Liver (tissue), 9 donors: Measurements from ENCODE around the gene FRMD4B. TPM values are rescaled to one million over a fixed set of nuclear protein-coding genes. Genes with fewer than 3 reads are reported as not detected.

Source experiments
- DNase-seq: peaks from one replicate; pipeline ENCODE4 v3.0.0-alpha.2; 2017; ENCODE audit warnings: low spot score
- H3K27ac ChIP-seq, 2 donors: one replicate each; pipeline ENCODE4 v1.7.0; 2013; ENCODE audit warnings: inconsistent platforms in 2 of 2, low read length in 2 of 2, control low read depth in 1 of 2, low read depth in 1 of 2, mild to moderate bottlenecking in 1 of 2
- H3K27me3 ChIP-seq, 4 donors: one replicate each; pipeline versions ENCODE4 v1.6.1 to v1.7.0; 2013; ENCODE audit warnings: low read length in 3 of 4, inconsistent platforms in 1 of 4, mild to moderate bottlenecking in 1 of 4, moderate library complexity in 1 of 4; ENCODE audit not compliant: control insufficient read depth in 4 of 4, insufficient read depth in 4 of 4
- H3K36me3 ChIP-seq, 4 donors: one replicate each; pipeline versions ENCODE4 v1.6.1 to v1.7.0; 2013; ENCODE audit warnings: low read length in 3 of 4, mild to moderate bottlenecking in 3 of 4, low read depth in 1 of 4, moderate library complexity in 1 of 4; ENCODE audit not compliant: control insufficient read depth in 4 of 4, insufficient read depth in 3 of 4
- H3K4me1 ChIP-seq, 4 donors: one replicate each; pipeline versions ENCODE4 v1.6.1 to v1.7.0; 2013; ENCODE audit warnings: low read length in 3 of 4, mild to moderate bottlenecking in 3 of 4, moderate library complexity in 1 of 4; ENCODE audit not compliant: control insufficient read depth in 4 of 4, insufficient read depth in 4 of 4
- H3K4me3 ChIP-seq, 3 donors: one replicate each; pipeline versions ENCODE4 v1.6.1 to v1.7.0; 2013; ENCODE audit warnings: low read length in 3 of 3, control low read depth in 1 of 3, low read depth in 1 of 3, mild to moderate bottlenecking in 1 of 3
- H3K9ac ChIP-seq, 2 donors: one replicate each; pipeline ENCODE4 v1.7.0; 2013; ENCODE audit warnings: low read length in 2 of 2, mild to moderate bottlenecking in 2 of 2, moderate library complexity in 2 of 2, control low read depth in 1 of 2, low read depth in 1 of 2
- H3K9me3 ChIP-seq, 4 donors: one replicate each; pipeline versions ENCODE4 v1.6.1 to v1.7.0; 2013; ENCODE audit warnings: low read length in 3 of 4; ENCODE audit not compliant: control insufficient read depth in 4 of 4
- EGR1 ChIP-seq, 2 donors: IDR thresholded peaks; 2 replicates each; pipeline ENCODE4 v1.6.1; 2016 to 2018; ENCODE audit warnings: antibody characterized with exemption in 2 of 2, low read depth in 2 of 2
- FOXA1 ChIP-seq: IDR thresholded peaks from 2 replicates; pipeline ENCODE4 v1.6.1; 2016; ENCODE audit warnings: antibody characterized with exemption
- FOXA2 ChIP-seq: IDR thresholded peaks from 2 replicates; pipeline ENCODE4 v1.6.1; 2016; ENCODE audit warnings: antibody characterized with exemption
- GABPA ChIP-seq, 2 donors: IDR thresholded peaks in 1 of 2; conservative IDR thresholded peaks in 1 of 2; 2 replicates each; pipeline ENCODE4 v1.6.1; 2016; ENCODE audit warnings: antibody characterized with exemption in 2 of 2, mild to moderate bottlenecking in 1 of 2, moderate library complexity in 1 of 2
- HNF4A ChIP-seq, 2 donors: conservative IDR thresholded peaks; 2 replicates each; pipeline ENCODE4 v1.6.1; 2016; ENCODE audit warnings: antibody characterized with exemption in 2 of 2, mild to moderate bottlenecking in 2 of 2
- JUND ChIP-seq, 2 donors: IDR thresholded peaks; 2 replicates each; pipeline ENCODE4 v1.6.1; 2016; ENCODE audit warnings: antibody characterized with exemption in 2 of 2
- NR2F2 ChIP-seq: IDR thresholded peaks from 2 replicates; pipeline ENCODE4 v1.6.1; 2016; ENCODE audit warnings: antibody characterized with exemption
- RAD21 ChIP-seq, 2 donors: IDR thresholded peaks; 2 replicates each; pipeline ENCODE4 v1.6.1; 2016; ENCODE audit warnings: antibody characterized with exemption in 2 of 2, mild to moderate bottlenecking in 2 of 2
- RXRA ChIP-seq, 2 donors: IDR thresholded peaks; 2 replicates each; pipeline ENCODE4 v1.6.1; 2017 to 2018; ENCODE audit warnings: antibody characterized with exemption in 2 of 2, mild to moderate bottlenecking in 1 of 2
- SP1 ChIP-seq: IDR thresholded peaks from 2 replicates; pipeline ENCODE4 v1.6.1; 2018; ENCODE audit warnings: antibody characterized with exemption, mild to moderate bottlenecking
- TAF1 ChIP-seq: conservative IDR thresholded peaks from 2 replicates; pipeline ENCODE4 v1.6.1; 2016; ENCODE audit warnings: antibody characterized with exemption, mild to moderate bottlenecking
- YY1 ChIP-seq: IDR thresholded peaks from 2 replicates; pipeline ENCODE4 v1.6.1; 2016; ENCODE audit warnings: antibody characterized with exemption, mild to moderate bottlenecking
- WGBS: extraction: QIAGEN DNeasy Blood & Tissue Kit; methylation state at CpG from one replicate; pipeline ENCODE4 v1.1.7; 2013; 5-methylcytosine and 5-hydroxymethylcytosine counted together
- polyA plus RNA-seq, 2 donors: library from polyadenylated mRNA; stranded (reverse) in 1 of 2; unstranded in 1 of 2; fragments of 200-250 nt in 1 of 2; fragments of >200 nt in 1 of 2; fragmentation: Nextera tagmentation in 1 of 2; extraction: Ambion mirVana in 1 of 2; gene quantifications; one replicate each; pipeline versions ENCODE4 v1.2.1 to v1.2.3, GENCODE V29; 2013 to 2015
- total RNA-seq, 2 donors: library from RNA; depleted of rRNA; stranded (reverse); fragments of >200 nt; gene quantifications; one replicate each; pipeline ENCODE4 v1.2.3, GENCODE V29; 2014
- TF ChIP-seq, protein P1 (sequence below): IDR thresholded peaks from 2 replicates; pipeline ENCODE4 v1.6.1; 2016; ENCODE audit warnings: antibody characterized with exemption, mild to moderate bottlenecking
- TF ChIP-seq, protein P2 (sequence below): fragments of 150-350 bp; IDR thresholded peaks from 2 replicates; pipeline ENCODE4 v1.5.1; 2017; ENCODE audit warnings: improper control_type of control experiment, low read depth, low read length; ENCODE audit not compliant: missing input control
- TF ChIP-seq, protein P3 (sequence below): IDR thresholded peaks from 2 replicates; pipeline ENCODE4 v1.6.1; 2016; ENCODE audit warnings: antibody characterized with exemption
- TF ChIP-seq, protein P4 (sequence below): IDR thresholded peaks from 2 replicates; pipeline ENCODE4 v1.6.1; 2016; ENCODE audit warnings: antibody characterized with exemption
- donor health status: healthy.
- donor health status: healthy.
- donor health status: healthy.
- donor health status: healthy.
- donor health status: healthy.

The FRMD4B gene
- total and polyA plus RNA-seq, 4 donors: 7.3 to 22.6 (median 15.0) TPM

DNA sequence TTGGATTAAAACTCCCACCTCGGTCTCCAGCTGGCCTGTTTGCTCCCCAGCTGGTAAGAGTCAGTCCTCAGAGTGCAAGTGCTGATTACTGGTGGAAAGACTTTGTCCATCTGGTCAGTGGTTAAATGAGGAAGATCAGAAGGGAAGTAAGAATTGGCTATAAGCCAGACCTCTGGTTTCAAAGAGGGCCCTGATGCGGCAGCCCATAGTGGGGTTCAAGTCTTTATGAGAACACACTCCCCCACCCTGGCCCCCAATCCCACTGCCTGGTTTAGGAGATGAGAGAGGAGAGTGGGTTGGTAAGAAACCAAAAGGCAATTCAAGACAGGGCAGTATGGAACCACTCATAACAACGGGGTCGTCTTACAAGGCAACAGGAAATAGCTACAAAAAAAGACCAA lies 65.0 kb downstream of the FRMD4B start:
- H3K9ac ChIP-seq: peak overlapping the region in 1 of 2 donors; percentile 22
- H3K4me1 ChIP-seq: peaks cover 0 to 2% (median 0%) of the 10 kb centered on the region in 4 donors
- H3K27ac ChIP-seq: peak overlapping the region; percentile 35 to 58
- no peaks in the 10 kb centered on the region for H3K36me3 ChIP-seq
- H3K9me3 ChIP-seq: no peaks in the 10 kb centered on the region
- no peak for DNase-seq
- TF ChIP-seq RXRA (IDR thresholded peaks at IDR 0.05) (no peak), SP1 (no peak), EGR1 (IDR thresholded peaks at IDR 0.05; ENCODE audit: low read depth in 2 of 2) (no peak)
- TF ChIP-seq, protein P1, sequence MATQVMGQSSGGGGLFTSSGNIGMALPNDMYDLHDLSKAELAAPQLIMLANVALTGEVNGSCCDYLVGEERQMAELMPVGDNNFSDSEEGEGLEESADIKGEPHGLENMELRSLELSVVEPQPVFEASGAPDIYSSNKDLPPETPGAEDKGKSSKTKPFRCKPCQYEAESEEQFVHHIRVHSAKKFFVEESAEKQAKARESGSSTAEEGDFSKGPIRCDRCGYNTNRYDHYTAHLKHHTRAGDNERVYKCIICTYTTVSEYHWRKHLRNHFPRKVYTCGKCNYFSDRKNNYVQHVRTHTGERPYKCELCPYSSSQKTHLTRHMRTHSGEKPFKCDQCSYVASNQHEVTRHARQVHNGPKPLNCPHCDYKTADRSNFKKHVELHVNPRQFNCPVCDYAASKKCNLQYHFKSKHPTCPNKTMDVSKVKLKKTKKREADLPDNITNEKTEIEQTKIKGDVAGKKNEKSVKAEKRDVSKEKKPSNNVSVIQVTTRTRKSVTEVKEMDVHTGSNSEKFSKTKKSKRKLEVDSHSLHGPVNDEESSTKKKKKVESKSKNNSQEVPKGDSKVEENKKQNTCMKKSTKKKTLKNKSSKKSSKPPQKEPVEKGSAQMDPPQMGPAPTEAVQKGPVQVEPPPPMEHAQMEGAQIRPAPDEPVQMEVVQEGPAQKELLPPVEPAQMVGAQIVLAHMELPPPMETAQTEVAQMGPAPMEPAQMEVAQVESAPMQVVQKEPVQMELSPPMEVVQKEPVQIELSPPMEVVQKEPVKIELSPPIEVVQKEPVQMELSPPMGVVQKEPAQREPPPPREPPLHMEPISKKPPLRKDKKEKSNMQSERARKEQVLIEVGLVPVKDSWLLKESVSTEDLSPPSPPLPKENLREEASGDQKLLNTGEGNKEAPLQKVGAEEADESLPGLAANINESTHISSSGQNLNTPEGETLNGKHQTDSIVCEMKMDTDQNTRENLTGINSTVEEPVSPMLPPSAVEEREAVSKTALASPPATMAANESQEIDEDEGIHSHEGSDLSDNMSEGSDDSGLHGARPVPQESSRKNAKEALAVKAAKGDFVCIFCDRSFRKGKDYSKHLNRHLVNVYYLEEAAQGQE: peak; percentile 70
- no peak overlapping the region for H3K4me3 ChIP-seq
- H3K27me3 ChIP-seq: no peaks in the 10 kb centered on the region
- WGBS: 67% methylated on average over 4 of the region's 4 CpGs

DNA sequence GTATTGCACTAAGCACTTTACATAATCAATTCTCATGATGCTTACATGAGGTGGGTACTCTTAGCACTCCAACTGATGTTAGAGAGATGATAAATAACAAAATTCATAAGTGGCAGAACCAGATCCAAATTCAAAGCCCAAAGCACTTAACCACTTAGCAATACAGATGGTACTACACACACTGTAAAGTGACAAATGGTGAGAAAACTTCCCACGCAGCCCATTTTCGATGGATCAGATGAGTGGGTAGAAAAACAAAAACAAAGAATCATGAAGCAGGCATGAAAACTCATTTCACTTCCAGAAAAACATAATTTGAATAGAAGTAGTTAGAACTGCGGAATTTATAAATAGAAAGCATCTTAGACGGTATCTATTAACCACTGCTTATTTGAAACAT lies 66.2 kb downstream of the FRMD4B start:
- Histone ChIP-seq H3K9ac (no peak overlapping the region), H3K9me3 (no peaks in the 10 kb centered on the region)

DNA sequence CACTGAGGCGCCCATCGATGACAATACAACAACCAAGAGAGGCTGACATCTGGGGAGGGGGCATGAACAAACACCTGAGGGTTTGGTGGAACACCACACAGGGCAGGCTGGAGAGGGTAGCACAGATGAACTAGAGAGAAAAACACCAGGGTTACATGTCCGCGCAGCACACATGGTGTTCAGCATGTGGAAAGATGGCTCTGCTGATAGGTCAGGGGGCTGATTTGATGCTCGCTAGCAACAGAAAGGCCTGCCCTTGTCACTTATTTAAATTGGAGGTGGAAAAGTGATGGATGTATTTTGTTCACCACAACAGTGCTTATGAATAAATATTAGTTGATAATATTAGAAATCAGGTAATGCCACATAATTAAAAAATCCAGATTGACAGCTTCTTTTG lies 67.5 kb downstream of the FRMD4B start:
- no peak overlapping the region for H3K4me3 ChIP-seq

More for the DNA sequence above, 66.2 kb downstream of the FRMD4B start:
- Histone ChIP-seq H3K4me3 (no peak overlapping the region), H3K27me3 (no peaks in the 10 kb centered on the region), H3K4me1 (peaks cover 0 to 2% (median 0%) of the 10 kb centered on the region in 4 donors), H3K27ac (no peak overlapping the region), H3K36me3 (no peaks in the 10 kb centered on the region)
- no peak for DNase-seq
- WGBS: 86% methylated on average over 4 of the region's 4 CpGs
- TF ChIP-seq HNF4A (conservative IDR thresholded peaks at IDR 0.05) (no peak), YY1 (no peak), EGR1 (IDR thresholded peaks at IDR 0.05; ENCODE audit: low read depth in 2 of 2) (no peak)

More for the DNA sequence above, 67.5 kb downstream of the FRMD4B start:
- no peak for TF ChIP-seq EGR1 (IDR thresholded peaks at IDR 0.05; ENCODE audit: low read depth in 2 of 2)
- TF ChIP-seq FOXA1: no peak
- TF ChIP-seq NR2F2: no peak
- TF ChIP-seq HNF4A (conservative IDR thresholded peaks at IDR 0.05): no peak
- TF ChIP-seq YY1: no peak
- TF ChIP-seq, protein P2, sequence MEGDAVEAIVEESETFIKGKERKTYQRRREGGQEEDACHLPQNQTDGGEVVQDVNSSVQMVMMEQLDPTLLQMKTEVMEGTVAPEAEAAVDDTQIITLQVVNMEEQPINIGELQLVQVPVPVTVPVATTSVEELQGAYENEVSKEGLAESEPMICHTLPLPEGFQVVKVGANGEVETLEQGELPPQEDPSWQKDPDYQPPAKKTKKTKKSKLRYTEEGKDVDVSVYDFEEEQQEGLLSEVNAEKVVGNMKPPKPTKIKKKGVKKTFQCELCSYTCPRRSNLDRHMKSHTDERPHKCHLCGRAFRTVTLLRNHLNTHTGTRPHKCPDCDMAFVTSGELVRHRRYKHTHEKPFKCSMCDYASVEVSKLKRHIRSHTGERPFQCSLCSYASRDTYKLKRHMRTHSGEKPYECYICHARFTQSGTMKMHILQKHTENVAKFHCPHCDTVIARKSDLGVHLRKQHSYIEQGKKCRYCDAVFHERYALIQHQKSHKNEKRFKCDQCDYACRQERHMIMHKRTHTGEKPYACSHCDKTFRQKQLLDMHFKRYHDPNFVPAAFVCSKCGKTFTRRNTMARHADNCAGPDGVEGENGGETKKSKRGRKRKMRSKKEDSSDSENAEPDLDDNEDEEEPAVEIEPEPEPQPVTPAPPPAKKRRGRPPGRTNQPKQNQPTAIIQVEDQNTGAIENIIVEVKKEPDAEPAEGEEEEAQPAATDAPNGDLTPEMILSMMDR: no peak
- TF ChIP-seq, protein P3, sequence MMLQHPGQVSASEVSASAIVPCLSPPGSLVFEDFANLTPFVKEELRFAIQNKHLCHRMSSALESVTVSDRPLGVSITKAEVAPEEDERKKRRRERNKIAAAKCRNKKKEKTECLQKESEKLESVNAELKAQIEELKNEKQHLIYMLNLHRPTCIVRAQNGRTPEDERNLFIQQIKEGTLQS: no peak
- TF ChIP-seq SP1: no peak
- TF ChIP-seq JUND (IDR thresholded peaks at IDR 0.05): no peak
- no peak for TF ChIP-seq TAF1
- TF ChIP-seq, protein P4, sequence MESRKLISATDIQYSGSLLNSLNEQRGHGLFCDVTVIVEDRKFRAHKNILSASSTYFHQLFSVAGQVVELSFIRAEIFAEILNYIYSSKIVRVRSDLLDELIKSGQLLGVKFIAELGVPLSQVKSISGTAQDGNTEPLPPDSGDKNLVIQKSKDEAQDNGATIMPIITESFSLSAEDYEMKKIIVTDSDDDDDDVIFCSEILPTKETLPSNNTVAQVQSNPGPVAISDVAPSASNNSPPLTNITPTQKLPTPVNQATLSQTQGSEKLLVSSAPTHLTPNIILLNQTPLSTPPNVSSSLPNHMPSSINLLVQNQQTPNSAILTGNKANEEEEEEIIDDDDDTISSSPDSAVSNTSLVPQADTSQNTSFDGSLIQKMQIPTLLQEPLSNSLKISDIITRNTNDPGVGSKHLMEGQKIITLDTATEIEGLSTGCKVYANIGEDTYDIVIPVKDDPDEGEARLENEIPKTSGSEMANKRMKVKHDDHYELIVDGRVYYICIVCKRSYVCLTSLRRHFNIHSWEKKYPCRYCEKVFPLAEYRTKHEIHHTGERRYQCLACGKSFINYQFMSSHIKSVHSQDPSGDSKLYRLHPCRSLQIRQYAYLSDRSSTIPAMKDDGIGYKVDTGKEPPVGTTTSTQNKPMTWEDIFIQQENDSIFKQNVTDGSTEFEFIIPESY: no peak
- no peak for TF ChIP-seq RAD21 (IDR thresholded peaks at IDR 0.05)
- TF ChIP-seq RXRA (IDR thresholded peaks at IDR 0.05): no peak
- no peak for TF ChIP-seq GABPA (IDR thresholded peaks at IDR 0.05 in 1 of 2, conservative IDR thresholded peaks at IDR 0.05 in 1 of 2)
- TF ChIP-seq FOXA2: no peak
- Histone ChIP-seq H3K27ac (no peak overlapping the region), H3K27me3 (no peaks in the 10 kb centered on the region), H3K4me1 (no peaks in the 10 kb centered on the region), H3K9me3 (no peaks in the 10 kb centered on the region), H3K9ac (no peak overlapping the region), H3K36me3 (no peaks in the 10 kb centered on the region)
- DNase-seq: no peak
- WGBS: 96% methylated on average over 5 of the region's 5 CpGs
